DMS53 treated with DMSO at 0.1 percent for 48 hours (cell line): Measurements from ENCODE around the gene SMYD2.
A peak's percentile ranks its signal among the peaks of the same experiment; 100 is the strongest.

Experiments
- DNase-seq: peaks from one replicate; lab custom pipeline; 2025; ENCODE audit not compliant: unreplicated experiment; lab: John Stamatoyannopoulos, UW

The SMYD2 gene

GRCh38 chr1:214281021-214281719 lies at the start of gene SMYD2:
Gene SMYD2 (plus strand): TSS chr1:214281159. CDS start chr1:214281255, 96 bp downstream.
- DNase-seq: peak; percentile 56

GRCh38 chr1:214233856-214234634 lies 46.9 kb upstream of the SMYD2 start:
- DNase-seq: no peak

- DNase-seq: peak; percentile 93
These were observed 46.3 kb upstream of the SMYD2 start for GRCh38 chr1:214234635-214235025.

- no peak for DNase-seq
These were observed 44.5 kb upstream of the SMYD2 start for GRCh38 chr1:214236477-214236876.

- no peak for DNase-seq
These were observed 39.9 kb upstream of the SMYD2 start for GRCh38 chr1:214241060-214241459.

- DNase-seq: no peak
These were observed 36.7 kb upstream of the SMYD2 start for GRCh38 chr1:214244252-214244651.

GRCh38 chr1:214244841-214245240 lies 36.1 kb upstream of the SMYD2 start:
- no peak for DNase-seq

- no peak for DNase-seq
These were observed 33.4 kb upstream of the SMYD2 start for GRCh38 chr1:214247501-214248041.

GRCh38 chr1:214248311-214249085 lies 32.5 kb upstream of the SMYD2 start:
- DNase-seq: no peak

GRCh38 chr1:214249651-214250050 lies 31.3 kb upstream of the SMYD2 start:
- DNase-seq: no peak

- DNase-seq: no peak
These were observed 29.6 kb upstream of the SMYD2 start for GRCh38 chr1:214251354-214251753.

GRCh38 chr1:214255509-214255908 lies 25.4 kb upstream of the SMYD2 start:
- DNase-seq: no peak

GRCh38 chr1:214259353-214259977 lies 21.5 kb upstream of the SMYD2 start:
- peak; percentile 34 for DNase-seq

GRCh38 chr1:214260561-214261205 lies 20.3 kb upstream of the SMYD2 start:
- DNase-seq: no peak

- peak; percentile 92 for DNase-seq
These were observed 19.5 kb upstream of the SMYD2 start for GRCh38 chr1:214261206-214262123.

- no peak for DNase-seq
These were observed 16.8 kb upstream of the SMYD2 start for GRCh38 chr1:214264196-214264595.

- no peak for DNase-seq
These were observed 16.0 kb upstream of the SMYD2 start for GRCh38 chr1:214264976-214265375.

- no peak for DNase-seq
These were observed 10.8 kb upstream of the SMYD2 start for GRCh38 chr1:214270097-214270650.
